HG03108 (cell line): ENCODE measurements around the gene WDR91.
"Not testable (repeated sequence)": the region's sequence is repeated elsewhere in the genome, so short reads cannot be mapped to it uniquely, and the experiment has no call there.

Experiments used
- ATAC-seq: cut with Tn5 transposase; IDR thresholded peaks from one replicate; pipeline ENCODE4 v1.9.1; 2021; ENCODE audit warnings: moderate library complexity; ENCODE audit not compliant: unreplicated experiment

Gene WDR91

DNA sequence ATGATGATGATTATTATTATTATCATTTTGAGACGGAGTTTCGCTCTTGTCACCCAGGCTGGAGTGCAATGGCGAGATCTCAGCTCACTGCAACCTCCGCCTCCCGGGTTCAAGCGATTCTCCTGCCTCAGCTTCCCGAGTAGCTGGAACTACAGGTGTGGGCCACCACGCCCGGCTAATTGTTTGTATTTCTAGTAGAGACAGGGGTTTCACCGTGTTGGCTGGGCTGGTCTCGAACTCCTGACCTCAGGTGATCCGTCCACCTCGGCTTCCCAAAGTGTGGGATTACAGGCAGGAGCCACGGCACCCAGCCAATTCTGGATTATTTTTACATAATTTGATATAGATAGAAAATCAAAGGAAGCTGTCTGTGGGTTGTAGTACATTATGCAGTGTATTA is 22.8 kb upstream of the WDR91 start:
- ATAC-seq, result not testable (repeated sequence)

- no peak for ATAC-seq
These were observed 22.2 kb upstream of the WDR91 start, which contains the start of gene STRA8 for GRCh38 chr7:135233570-135233969. STRA8 (plus strand) TSS chr7:135233838; CDS start chr7:135240525, 6,687 bp downstream.

DNA sequence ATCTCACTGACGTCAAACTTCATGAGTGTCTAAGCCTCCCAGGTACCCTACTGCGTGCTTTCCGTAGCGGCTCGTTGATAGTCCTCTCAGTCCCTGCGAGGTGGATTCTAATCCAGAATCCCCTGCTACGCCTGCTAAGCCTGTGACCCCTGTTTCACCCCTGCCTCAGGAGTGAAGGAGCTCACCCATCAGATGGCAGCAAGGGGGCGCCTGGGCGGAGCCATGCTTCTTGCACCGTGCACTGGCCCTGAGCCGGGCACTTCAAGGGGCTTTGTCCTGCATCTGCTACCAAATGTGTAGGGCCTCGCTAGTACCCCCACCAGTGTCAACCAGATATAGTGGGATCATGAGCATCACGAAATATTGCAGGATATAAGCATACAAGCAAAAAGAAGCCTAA is 21.4 kb upstream of the WDR91 start:
- no peak for ATAC-seq

DNA sequence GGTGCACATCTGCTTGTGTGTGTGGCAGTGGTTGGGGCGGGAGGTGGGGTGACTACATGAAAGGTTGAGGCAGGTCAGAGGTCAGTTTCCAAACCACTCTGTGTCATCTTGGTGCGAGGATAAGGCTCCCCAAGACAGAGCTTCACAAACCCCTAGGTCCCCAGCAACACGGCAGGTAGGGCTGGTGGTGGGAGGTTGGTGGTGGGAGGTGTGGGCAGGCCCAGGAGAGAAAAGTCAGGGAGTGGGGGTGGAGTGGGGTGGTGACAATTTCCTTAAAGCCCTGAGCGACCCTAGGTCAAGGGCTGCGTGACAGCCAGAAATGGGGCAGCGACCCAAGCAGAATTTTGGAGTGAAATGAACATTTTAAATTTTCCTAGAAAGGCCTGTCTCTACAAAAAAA is 20.8 kb upstream of the WDR91 start:
- no peak for ATAC-seq

DNA sequence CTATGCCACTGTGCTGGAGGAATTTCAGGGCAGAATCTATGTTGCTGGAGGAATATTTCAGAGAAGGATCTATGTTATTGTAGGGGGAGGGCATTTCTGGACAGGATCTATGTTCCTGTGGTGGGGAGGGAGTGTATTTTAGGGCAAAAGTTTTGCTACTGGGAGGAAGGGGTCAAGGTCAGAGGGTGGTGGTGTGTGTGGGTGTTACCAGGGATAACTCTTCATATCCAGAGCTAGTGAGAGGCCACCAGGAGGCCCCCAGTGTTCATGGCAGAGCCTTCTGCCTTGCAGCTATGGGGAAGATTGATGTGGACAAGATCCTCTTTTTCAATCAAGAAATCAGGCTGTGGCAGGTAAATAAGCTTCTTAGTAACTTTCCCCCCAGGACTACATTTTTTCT is 20.4 kb upstream of the WDR91 start:
- no peak for ATAC-seq

GRCh38 chr7:135224027-135224426 is 12.7 kb upstream of the WDR91 start:
- no peak for ATAC-seq

DNA sequence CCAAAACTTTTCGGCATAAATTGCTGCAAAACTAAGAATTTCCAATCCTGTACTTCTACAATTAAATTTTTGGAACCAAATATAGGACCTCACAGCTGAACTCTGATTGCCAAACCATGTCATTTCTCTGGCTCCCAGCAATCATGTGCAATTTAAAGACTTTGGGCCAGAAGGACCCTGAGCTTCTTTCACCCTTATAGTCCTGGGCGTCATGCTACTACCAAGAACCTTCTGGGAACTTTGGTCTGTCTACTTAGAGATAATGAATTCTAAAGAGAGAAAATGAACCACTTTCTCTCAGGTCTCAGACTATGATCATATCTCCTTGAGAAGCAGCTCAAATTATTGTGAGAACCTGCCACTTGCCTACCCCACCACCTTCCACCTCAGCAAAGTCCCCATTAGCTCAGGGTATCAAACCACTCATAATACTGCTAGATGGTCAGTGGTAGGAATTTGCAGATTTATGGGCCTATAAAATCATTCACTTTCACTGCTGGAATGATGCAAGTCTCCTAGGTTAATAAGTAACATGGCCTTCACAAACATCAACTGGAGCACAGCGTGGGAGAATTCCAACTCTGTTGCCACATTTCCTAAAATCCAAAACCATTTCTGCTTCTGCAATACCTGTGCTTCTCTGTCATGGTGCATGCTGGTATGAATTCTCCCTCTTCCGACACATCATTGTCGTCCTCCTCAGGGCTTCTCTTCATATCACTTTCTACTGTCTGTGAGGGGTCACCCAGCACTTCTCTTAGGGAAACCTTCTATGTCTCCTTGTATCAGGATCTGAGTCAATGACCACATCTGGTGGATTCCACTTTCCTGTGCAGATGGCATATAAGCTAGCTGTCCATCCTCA is 6.6 kb upstream of the WDR91 start:
- ATAC-seq, result no peak

DNA sequence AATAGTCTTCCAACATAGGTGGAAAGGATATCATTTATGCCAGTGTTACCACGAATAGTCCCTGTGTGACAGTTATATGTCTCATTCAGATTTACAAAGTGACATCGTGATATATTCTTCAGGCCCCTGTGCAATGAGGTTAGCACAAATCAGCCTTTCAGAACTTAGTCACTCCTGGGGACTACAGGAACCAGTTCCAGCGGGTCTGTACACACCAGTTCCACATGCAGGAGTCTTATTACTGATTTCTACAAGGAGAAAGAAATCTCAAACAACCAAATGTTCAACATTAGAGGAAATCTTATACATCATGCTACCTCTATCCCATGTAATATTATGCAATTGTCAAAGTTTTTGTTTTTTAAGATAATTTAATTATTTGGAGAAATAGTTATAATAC is 4.4 kb upstream of the WDR91 start:
- ATAC-seq, result no peak

GRCh38 chr7:135215180-135215579 is 3.9 kb upstream of the WDR91 start:
- no peak for ATAC-seq

DNA sequence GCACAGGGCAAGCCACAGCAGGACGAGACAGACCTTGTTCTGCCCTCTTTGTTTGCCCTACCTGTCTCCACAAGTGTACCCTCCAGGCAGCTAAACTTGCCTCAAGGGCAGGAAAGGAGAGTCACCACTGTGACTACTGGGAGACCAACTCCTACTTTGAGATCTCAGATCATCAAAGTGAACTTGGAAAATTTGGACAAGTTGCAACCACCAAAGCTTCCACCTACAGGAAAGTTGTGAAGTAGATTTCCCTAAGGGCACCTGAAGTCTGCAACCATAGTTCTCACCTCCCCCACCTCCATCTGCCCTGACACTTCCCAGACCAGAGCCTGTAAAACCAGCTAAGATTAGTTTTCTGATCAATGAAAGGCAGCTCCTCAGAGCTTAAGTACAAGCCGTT is 2.5 kb upstream of the WDR91 start:
- ATAC-seq, result no peak

GRCh38 chr7:135211946-135212685 is 790 bp upstream of the WDR91 start:
- ATAC-seq, result not testable (repeated sequence)

- ATAC-seq, result no peak
These were observed 493 bp downstream of the WDR91 start for GRCh38 chr7:135210888-135211178.

DNA sequence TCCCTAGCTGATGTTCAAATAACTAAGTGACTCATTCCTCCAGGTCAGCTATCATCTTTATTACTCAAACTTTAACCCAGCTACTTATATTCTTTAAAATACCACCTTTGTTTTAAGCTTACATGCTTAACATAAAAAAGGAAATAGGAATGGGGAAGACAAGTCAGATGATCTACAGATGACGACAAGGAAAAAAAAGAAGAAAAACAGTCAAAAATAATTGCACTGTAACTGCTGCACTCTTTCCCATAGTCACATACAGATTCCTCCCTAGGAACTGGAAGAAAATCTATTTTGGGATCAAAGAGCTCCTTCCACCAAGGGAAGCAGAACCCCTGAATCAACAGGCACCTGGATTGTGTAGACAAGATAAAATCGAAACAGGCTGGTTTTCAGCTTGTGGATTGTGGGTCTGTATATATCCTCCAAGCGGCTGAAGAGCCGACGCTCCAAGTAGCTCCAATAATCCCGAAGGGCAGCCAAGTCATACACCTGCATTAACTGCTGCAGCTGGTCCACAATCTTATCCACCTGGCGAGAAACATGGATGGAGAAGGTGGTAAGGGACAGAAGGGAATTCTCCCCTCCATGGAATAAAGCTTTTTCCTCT is 2.0 kb downstream of the WDR91 start:
- no peak for ATAC-seq

- ATAC-seq, result no peak
These were observed 3.1 kb downstream of the WDR91 start for GRCh38 chr7:135208102-135208793.

DNA sequence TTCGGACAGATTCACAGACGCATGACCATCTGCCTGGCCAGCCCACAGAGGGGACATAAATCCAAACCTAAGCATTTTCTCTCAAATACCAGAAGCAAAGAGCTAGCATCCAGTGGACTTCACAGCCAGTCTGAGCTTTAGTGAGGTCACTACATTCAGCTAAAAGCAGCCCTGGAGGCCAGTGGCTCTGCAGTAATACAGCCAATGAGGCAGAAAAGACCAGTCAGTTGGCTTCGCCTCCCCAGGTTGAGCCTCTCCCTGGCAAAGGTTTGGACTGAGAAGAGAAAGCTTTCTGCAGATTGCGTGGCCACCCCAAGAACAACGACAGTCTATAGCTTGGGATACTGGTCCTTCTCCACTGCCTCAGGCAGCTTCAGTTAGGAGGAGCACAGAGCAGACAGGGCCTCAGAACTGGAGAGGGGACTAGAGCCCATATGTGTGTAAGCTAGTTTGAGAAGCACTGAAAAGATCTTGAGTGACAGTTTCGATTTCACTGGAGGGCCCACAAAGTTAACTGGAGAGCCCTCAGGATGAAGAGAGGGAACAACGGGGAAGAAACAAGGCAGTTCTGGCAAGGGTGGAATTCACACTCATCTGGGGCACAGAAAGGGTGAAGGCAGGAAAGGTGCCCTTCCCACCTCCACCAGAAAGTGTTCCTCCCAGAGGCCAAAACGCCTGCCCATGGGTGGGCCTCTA is 3.8 kb downstream of the WDR91 start:
- no peak for ATAC-seq

GRCh38 chr7:135206941-135207391 is 4.4 kb downstream of the WDR91 start:
- peak; percentile 24 for ATAC-seq

DNA sequence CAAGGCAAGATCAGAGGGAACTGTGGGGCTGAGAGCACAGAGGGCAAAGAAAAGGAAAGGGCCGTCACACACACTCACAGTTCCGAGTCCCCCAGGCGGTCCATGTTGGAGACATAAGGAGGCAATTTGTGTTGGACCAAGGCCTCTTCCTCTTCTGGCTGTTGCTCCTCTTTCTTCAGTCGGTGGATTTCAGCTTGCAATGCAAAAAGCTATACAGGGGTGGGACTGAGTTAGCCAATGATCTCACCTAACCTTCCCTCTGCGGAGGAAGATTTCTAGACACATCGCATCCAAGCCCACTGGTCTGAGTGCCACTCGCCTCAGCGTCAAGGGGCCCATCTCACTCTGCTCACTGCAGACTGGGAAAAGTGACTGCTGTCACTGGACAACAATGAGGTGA is 5.5 kb downstream of the WDR91 start:
- ATAC-seq, result no peak

DNA sequence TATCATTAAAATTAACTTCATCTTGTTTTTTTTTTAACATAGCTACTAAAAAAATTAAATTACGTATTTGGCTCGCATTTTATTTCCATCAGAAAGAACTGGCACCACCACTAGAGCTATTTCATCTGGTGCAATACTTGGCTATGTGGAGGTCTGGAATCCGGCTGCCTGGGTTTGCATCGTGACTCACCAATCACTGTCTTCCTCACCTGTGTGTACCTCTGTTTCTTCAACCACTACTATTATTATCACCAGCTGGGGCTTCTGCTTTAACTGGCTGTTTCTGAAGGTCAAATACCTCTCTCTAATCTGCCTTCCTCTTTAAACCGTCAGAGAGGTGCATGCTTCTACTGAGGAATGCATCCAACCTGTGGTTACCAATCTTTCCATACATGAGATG is 6.5 kb downstream of the WDR91 start:
- ATAC-seq, result no peak

GRCh38 chr7:135204341-135204749 is 7.0 kb downstream of the WDR91 start:
- ATAC-seq, result no peak

- no peak for ATAC-seq
These were observed 10.0 kb downstream of the WDR91 start for GRCh38 chr7:135201350-135201749.
